NCI-H748 (cell line): Measurements from ENCODE around the gene ZBTB16.

Experiments used
- DNase-seq: peaks from one replicate; lab custom pipeline; 2025; ENCODE audit not compliant: unreplicated experiment; lab: John Stamatoyannopoulos, UW

Gene ZBTB16

DNA sequence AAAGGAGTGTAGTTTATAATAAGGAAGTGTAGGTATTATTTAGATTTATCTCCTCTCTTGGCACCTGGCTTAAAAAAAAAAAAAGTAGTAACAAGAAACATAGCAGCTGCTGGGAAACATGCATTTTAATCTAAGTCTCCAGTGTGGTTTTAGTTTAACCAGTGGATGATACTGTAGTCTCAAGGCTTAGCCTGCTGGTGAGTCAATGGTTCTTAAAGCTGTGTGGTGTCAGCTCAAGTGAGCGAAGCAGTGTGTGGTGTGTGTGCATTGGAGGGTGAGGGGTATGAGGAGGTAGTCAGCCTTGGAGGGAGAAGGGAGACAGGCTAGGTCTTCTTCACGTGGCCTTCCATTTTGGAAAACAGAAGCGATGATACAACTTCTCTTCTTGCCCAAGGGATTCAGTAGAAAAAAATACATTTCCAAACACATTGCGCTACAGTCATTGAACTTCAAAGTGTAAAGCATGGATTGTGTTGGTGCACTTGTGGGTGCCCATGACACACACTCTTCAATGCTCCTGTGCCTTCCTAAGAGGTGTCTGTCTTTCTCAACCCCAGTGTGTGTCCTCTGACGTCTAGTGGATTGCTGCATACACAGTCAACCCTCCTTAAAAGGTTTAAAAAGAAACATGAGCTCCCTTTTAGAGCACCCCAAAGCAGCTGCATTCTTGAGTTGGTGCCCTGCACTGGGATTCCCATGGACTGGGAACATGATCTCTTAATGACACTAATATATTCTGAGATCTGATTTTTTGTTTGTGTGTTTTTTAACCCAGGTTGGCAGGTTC lies 40.1 kb downstream of the ZBTB16 start:
- DNase-seq: no peak

- no peak for DNase-seq
These were observed 43.7 kb downstream of the ZBTB16 start for GRCh38 chr11:114102993-114103896.

DNA sequence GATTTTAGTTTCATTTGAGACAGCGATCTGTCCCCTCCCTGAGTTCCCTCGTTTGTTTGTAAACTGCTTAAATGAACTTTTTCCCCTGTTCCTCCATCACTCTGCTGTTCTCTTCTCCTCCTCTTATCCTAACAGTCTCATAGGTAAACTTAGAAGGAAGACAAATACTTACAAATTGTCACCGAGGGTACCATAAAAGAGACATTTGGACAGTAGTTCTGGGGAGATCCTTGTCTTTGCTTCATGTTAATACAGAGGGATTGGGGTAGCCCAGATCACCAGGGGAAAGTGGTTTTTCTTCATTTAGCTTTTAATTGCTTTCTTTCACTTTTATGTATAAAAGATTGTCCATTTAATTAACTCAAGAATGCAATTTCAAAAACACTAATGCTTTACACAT lies 46.1 kb downstream of the ZBTB16 start:
- no peak for DNase-seq

DNA sequence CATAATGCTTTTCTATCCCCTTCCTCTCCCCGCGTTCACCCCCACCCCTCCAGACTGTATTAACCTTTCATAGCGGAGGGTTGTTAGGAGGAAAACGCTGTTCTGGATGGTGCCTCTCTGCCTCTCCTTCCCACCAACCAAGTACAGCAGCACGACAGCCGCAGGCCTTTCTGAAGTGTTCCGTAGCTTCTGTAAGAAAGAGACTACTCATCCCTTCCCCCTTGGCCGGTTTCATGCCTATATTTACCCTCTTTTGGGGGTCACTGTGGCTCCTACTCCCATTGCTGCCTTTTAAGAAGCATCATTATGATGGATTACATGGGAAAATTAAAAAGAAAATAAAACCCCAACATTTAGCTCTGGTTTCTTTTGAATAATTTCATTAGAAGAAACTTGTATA lies 46.5 kb downstream of the ZBTB16 start:
- DNase-seq: no peak

GRCh38 chr11:114106986-114107385 lies 47.5 kb downstream of the ZBTB16 start:
- no peak for DNase-seq

- no peak for DNase-seq
These were observed 49.1 kb downstream of the ZBTB16 start for GRCh38 chr11:114108501-114109205.

DNA sequence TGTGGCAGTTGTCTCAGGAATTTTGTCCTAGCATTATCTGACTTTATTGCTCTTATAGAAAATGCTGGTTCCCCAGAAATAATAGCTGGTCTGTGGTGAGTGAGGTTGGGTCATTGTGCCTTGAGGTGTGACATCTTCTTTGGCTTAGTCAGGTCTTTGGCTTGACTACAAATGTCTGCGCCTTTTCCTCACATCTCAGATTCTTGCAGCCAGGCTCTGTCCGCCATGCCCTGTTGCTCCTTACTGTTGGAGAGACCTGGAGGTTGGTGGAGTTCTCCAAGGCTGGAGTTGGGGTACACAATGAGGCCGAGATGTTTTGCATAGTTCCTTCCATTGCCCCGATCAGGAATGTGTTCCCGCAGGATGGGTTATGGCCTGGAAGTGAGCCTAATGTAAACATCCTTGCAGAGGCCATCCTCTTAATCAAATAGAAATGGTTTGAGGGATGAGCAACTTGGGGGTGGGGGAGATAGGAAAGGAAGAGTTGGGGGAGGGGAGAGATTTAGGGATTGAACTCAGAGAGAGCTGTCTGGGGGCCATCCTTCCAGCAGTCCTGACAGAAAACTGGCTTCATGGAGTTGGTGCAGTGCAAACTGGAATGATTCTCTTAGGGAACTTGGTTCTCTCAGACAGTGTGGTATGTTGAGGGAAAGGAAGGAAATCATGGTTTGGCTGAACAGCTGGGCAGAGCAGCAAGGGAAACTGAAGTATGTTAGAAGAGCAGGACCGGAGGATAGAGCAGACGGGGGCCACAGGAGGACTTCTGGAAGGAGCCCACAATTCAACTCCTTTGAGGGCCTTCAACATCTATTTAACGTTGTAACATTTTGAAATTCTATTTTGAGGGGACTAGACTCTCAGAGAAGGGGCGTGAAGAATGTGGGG lies 49.9 kb downstream of the ZBTB16 start:
- DNase-seq: no peak

- DNase-seq: no peak
These were observed 50.6 kb downstream of the ZBTB16 start for GRCh38 chr11:114110123-114110522.

DNA sequence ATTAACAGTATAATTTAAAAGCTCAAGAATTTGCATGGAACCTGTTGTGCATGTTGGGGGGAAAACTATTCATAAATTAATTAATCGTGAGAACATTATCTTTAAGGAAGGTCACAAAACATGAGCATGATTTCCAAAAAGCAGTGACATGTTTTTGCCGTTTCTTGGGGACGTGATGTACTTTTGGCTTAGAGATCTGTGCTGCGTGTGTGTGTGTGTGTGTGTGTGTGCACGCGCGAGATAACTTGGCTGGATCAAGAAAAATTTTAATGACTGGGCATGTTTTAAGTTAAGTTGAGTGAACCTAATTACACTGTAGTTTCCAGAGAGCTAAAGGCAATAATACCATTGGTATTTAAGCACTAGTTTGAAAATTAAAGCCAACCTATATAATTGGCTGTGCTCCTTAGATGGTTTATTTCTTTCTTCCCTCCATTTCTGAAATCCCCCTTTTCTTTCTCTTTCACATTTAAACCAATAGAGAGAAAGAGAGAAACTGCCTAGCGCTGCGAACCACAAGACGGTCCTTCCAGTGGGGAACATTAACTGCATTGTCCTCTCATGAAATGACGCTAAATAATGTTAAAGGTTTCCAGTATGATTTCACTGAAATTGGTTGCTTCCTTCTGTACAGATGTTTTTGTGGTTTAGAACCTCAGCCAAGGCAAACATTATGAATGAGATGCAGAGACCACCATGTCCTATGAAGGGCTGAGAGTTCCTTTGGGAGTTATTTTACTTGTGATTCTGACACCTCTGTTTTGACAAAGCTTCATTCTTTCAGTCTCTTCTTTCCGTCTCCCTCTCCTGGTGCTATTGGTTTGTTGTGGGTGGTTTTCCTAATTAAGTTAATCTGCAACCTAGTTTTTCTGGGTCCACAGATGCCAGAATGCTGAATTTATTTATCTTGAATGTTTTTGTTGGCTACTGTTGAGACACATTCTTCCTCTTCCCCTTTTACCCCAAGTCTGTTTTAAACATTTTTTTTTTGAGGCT lies 51.7 kb downstream of the ZBTB16 start:
- DNase-seq: no peak

DNA sequence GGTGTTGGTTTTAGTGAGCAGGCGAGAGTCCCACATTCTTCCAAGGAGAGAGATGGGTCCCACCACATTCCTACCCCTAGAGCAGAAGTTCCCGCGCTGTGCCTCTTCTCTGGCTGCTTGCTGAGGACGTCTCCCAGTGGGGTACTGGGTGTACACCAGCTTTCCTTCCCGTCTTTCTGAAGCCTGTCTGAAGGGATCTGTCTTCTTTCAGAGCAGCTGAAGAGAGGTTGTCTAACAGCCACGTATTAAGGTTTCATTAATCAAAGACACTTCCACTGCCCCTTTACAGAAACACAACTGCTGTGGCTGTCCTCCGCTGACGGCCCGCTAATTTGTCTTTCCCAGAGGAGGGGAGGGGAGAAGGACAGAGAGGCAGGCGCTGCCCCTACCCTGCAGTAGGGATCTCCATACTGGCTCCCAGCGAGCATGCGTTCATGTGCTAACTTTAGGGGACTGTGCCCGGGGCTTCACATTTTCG lies 56.0 kb downstream of the ZBTB16 start:
- DNase-seq: no peak

DNA sequence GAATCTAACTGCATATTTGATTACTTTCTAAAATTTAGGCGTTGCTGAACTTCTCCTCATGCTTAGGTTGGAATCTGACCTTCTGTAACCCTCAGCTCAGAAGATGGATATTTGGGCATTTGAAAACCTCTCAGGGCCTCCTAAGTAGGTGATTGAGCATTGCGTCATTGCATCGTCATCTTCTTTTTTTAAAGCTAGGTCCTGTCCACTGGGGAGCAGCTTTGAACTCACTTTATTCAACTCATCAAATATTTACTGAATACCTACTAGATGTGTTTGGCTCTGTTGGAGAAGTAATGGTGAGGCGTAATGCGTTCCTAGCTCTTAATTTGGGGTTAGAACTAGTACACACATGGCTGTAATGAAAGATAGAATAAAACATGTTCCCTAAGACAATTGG lies 56.8 kb downstream of the ZBTB16 start:
- DNase-seq: no peak

DNA sequence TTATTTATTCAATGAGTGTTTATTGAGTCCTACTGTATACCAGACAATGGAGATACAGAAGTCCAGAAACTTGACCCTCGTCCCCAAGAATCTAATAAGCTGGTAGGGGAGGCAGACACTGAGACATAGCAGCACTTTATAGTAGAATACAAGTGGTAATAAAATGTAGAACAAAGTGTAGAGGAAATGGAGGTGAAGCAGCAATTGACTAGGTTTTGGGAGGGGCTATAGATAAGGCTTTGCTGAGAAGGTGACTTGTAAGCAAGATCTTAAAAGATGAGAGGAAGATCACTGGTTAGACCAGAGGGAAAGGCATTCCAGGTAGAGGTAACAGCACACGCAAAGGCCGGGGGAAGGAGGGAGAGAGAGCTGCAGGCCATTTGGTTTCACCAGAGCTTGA lies 57.3 kb downstream of the ZBTB16 start:
- no peak for DNase-seq

- DNase-seq: no peak
These were observed 61.1 kb downstream of the ZBTB16 start for GRCh38 chr11:114120606-114121005.

- DNase-seq: no peak
These were observed 61.6 kb downstream of the ZBTB16 start for GRCh38 chr11:114121138-114121537.

- no peak for DNase-seq
These were observed 62.4 kb downstream of the ZBTB16 start for GRCh38 chr11:114121804-114122504.

GRCh38 chr11:114122686-114123085 lies 63.2 kb downstream of the ZBTB16 start:
- no peak for DNase-seq

DNA sequence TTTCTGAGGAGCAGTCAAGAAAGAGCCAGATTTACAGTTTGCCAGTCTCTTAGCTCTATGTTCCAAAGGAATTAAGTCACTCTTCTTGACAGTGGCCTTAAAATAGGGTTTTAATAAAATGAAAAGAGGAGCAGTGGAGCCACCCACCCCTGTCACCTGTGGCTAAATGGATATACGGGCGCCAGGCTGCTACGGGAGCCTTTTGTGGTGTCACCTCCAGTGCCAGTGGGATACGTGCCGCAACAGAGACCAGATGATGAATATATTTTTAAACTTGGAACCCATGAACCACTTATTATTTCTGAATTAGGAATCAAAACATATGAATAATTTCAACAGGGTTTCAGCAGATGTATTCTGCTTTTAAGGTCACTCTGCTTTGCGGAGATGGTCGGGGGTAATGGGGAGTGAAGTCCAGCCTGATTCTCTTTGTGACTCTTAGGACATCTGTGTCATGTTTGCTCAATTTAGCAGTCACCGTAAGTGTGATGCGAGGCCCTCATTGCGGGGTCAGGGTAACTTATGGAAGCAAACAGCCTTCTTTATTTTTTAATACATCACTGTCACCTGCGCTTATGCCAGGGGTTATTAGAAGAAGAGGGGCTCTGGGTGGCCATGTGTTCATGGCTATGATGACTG lies 64.3 kb downstream of the ZBTB16 start:
- DNase-seq: no peak

DNA sequence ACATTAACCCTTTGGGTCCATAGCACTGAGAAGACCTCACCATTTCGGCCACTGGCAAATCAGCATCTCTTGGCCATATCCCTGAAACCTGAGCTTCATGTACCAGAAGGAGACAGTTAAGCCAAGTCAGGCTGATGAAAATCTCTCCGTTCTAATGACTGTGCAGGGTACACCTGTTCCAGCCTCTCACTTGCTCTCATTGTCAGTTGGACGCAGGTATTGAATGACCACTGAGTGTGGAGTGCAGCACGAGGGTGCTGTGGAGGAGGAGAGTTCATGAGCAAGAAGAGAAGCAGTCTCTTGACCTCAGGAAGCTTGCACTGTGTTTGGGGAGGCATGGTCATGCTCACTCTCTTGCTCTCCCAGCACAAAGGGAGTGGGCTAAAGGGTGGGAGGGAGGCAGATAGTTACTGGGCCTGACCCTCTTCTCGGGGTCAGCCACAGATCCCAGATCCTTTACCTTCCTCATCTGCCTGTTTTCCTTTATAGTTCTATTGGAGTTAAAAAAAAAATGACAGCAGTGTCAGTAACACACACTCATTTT lies 65.2 kb downstream of the ZBTB16 start:
- DNase-seq: no peak
